HUDEP-2 (cell line): ENCODE data around the gene SMURF1.
"Not testable (repeated sequence)": the region's sequence is repeated elsewhere in the genome, so short reads cannot be mapped to it uniquely, and the experiment has no call there.

Source experiments
- DNase-seq, 76 experiments: peaks; one replicate each; lab custom pipeline; 2025; ENCODE audit not compliant: unreplicated experiment in 76 of 76; lab: John Stamatoyannopoulos, UW

The SMURF1 gene

DNA sequence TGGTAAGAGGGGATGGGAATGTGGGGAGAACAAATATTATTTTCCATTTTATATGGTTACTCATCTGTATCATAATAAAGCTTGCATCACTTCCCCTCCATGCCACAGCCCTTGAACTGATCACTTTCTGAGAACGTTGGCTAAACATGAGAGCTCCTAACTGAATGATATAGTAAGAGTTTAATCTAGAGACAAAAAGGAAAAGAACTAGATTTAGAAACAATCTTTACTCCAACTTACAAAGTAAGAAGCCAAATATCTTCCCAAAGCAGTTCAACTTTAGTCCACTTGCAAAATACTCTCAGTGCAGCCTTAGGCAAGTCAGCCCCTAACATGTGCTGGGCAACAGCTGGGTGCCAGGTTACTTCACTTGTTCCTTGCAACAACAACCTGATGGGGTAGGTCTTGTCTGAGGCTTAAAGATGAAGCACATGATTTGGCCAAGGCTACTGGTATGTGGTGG, 20.3 kb downstream of the SMURF1 start:
- no peak for DNase-seq

DNA sequence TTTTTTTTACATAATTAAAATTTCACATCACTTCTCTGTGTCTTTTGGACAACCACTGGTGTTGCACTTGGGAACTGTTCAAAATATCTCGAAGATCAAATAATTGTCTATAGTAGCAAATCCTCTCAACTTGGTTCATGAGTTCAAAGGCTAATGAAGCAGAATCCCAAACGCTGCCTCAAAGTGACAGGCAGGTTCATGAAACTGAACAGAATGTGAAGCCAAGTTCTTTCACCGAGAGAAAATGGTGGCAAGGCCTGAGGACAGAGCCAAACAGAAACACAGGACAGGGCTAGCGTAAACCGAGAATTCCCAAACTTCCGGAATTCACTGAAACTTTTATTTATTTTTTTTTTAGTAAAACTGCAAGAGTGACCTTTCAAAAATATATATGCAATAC, 21.1 kb downstream of the SMURF1 start:
- no peak for DNase-seq

DNA sequence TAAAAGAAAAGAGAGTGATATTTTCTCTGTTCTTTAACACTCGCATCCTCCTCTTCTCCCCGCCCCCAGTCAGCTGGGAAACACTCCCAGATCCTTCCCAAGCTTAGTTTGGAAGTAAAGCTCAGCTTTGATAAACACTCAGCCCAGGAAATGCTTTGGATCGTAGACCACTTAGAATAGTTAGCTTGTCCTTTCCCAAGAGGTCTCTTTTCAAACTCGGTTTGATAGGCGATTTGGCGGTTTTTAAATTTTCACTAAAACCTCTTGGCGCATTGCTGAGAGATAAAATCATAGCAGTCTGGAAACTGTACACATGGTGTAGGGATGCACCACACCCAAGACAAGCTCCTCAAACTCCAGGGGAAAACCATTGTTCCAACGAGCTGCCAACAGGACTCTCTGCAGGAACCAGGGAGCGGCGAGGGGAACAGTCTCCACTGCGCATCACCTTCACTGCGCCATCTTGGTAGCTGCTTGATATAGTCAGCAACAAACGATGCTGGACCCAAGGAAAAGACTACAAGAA, 22.3 kb downstream of the SMURF1 start:
- no peak for DNase-seq

DNA sequence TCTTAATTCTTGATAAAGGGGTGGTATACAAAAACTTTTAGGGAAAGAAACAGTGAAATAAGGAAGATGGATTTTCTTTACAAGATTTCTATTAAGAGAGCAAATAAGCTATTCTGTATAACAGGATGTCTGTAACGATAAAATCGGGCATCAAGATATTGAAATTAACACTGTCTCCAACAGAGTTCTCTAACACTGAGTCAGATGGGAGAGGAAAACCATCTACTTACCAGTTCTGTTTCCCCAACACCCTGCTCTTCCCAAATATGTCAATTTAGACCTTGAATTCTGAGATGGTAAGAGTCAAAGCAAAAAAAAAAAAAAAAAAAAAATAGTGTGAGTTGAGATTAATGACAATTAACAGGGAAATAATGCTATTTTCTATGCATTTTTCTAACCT, 23.0 kb downstream of the SMURF1 start:
- no peak for DNase-seq

DNA sequence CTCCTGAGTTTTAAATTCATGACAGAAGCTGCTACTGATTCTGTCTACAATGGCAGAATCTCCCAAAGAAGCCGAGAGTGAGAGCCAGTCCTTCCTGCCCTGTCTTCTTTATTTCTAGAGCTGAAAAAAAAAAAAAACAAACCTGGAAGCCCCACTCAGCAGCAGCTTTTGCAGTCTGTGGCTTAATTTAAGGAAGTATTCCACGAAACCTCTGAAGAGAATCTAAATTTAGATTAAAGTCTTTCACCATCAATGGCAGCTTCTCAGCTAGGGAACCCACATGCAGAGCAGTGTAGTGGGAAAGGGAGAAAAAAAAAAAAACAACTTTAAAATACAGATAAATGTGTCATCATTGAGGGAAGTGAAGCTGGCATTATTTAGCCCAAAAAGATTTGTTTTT, 23.4 kb downstream of the SMURF1 start:
- no peak for DNase-seq

DNA sequence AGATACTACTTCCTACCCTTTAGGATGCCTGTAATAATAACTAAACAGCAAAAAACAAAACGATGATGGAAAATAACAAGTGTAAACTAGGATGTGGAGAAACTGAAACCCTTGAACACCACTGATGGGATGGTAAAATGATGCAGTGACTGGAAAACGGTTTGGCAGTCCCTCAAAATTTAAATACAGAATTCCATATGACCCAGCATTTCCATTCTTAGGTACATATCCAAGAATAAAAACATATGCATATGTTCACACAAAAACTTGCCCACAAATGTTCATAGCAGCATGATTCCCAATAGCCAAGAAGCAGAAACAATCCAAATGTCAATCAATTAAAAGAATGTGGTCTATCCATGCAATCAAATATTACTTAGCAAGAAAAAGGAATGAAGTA, 25.8 kb downstream of the SMURF1 start:
- DNase-seq: no peak

DNA sequence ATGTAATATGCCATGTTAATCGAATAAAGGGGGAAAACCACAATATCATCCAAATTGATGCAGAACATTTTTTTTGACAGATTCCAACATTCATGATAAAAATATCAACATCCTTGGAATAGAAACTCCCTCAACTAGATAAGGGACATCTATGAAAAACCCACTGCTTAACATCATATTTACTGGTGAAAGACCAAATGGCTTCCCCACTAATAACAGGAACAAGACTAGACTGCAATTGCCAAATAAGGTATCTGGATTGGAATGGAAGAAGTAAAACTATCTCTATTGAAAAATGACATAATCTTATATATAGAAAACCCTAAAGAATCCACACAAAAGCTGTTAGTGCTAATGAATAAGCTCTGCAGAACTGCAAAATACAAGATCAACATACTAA, 27.8 kb downstream of the SMURF1 start:
- no peak for DNase-seq

DNA sequence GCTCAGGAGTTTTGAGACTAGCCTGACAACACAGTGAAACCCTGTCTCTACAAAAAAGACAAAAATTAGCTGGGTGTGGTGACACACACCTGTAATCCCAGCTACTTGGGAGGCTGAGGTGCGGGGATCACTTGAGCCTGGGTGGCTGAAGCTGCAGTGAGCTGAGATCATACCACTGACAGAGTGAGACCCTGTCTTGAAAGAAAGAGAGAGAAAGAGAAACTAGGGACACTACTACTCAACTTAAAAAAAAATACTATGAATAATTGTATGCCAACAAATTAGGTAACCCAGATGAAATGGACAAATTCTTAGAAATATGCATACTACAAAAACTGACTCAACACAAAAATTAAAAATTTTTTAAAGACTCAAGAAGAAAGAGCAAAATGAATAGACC, 28.5 kb downstream of the SMURF1 start:
- DNase-seq: no peak

DNA sequence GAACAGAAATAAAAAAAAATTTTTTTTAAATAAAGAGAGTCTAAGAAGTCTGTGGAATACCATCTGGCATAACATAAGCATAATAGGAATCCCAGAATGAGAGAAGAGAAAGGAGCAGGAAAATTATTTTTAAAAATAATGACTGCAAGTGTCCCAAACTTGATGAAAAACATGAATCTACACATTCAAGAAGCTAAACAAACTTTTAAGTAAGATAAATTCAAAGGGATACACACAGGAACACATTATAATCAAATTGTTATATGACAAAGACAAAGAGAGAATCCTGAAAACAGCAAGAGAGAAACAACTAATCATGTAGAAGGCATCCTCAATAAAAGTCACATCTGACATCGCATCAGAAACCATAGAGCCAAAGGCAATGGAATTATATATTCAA, 30.9 kb downstream of the SMURF1 start:
- no peak for DNase-seq

DNA sequence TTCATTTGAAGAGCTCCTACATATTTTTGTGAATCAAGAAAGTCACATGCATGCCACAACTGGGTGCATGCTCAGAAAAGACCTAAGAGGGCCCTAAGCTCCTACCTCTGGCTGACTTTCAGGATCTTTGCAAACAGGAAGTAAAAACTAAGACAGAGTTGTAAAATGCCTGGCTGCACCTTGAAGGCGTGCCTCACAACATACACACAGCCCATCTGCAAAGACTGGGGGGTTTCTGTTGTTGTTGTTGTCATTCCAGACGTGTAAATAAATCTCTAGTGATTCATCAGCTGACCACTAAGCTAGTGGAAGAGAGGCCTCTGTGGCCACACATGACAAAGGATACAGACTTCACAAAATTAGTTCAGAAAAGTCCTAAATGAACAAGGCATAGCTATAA, 31.8 kb downstream of the SMURF1 start:
- no peak for DNase-seq

DNA sequence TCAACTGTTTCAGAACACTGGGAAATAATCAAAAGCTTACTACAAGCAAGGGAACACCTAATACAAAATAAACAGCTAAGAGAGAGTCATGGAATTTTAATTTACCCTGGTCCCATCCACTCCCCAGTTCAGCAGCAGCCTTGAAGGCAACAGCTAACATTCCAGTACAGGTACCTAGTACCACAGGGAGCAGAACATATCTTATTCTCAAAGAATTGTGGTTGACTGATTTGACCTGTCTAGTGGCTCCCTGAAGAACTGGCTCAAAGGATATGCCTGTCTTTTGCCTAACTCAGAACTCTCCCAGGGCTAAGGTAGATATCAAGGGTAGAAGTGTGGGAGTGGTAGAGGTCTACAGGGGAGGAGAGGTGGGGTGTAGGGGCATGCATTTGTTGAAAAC, 32.3 kb downstream of the SMURF1 start:
- no peak for DNase-seq

DNA sequence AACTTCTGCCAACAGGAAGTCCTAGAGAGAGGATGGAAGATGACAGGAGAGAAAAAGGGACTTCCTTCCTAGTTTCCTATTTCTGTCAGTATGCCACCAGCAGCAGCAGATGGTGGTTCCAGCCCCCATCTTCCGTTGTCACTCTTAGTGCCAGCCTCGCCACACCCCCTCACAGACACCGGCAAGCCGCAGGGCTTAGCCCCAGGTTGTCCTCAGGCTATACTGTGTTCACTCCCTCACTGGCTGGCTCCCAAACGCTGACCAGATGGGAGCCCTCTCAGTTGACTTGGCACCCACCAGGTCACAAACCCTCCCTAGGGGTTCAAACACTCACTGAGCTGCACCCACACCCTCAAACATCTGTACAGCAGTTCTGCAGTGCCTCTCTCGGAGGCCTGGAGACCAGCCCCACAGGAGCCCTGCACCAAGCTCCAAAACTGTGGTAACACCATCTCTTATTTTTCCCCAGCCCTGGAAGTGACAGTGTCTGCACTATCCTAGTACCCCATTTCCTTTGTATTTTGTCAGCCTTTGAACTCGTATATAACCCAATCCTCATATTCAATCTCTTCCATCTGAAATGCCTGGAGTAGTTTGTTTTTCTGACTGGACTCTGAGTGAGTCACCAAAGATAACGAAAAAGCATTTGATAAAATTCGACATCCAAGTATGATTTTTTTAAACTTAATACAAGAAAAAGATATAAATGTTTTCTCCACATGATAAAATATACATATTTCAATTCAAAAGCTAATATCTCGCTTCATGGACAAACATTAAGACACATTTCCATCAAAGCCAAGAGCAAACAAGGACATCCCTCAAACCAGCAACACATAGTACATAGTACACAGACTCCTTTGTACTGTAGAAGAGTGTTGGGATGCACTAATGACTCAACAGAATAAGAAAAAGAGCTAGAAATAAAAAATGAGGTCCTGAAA, 34.5 kb downstream of the SMURF1 start:
- DNase-seq: peak in 4 of 76 experiments; percentile 19 to 33 (median 21)

DNA sequence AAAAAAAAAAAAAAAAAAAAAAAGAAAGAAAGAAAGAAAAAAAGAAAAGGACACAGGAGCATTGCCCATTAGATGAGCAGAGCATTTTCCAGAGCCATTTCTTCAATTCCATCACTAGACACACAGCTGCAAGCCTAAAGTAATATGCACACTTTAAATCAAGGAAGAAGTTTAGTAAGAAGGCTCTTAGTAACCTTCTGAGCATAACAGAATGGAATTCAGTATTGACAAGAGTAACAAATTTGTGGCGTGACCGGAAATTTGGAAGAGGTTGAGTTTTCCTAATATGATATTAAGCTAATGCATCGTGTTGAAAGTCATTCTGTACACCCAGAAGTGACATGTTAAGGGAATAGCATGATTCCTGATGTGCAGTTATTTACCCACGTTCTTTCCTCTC, 35.3 kb downstream of the SMURF1 start:
- DNase-seq: no peak

DNA sequence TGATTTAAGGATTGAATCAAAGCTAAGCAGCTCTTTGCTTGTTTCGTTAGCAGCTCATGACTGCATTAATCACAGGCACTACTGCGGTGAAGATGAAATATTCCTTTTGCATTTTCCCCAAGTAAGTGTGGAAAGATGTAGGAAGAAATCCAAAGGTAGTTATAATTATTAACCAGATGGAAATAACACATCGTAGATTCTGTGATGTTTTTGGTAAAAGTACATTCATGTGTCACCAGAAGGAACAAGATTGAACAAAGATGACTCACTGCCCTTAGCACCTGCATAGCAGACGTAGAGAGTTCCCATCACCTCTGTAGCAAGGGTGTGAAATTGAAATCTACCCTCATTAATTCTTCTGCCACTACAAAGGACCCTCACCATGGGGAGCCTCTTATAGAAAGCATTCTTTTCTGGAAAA, 37.1 kb downstream of the SMURF1 start:
- DNase-seq: no peak

DNA sequence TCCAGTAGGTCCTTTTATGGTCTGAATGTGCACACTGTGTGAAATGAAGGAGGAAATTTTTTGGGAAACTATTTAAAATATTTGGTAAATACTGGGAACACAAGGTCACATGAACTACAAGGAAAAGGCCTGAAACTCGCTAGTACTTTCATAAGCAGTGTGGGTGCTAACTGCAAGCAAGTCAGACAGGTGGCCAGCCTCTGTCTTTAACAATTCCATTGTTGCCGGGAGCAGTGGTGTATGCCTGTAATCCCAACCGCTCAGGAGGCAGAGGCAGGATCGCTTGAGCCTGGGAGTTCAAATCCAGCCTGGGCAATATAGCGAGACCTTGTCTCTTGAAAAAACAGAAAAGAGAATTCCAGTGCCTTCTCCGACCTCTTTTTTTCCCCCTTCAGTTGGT, 37.5 kb downstream of the SMURF1 start:
- no peak for DNase-seq

DNA sequence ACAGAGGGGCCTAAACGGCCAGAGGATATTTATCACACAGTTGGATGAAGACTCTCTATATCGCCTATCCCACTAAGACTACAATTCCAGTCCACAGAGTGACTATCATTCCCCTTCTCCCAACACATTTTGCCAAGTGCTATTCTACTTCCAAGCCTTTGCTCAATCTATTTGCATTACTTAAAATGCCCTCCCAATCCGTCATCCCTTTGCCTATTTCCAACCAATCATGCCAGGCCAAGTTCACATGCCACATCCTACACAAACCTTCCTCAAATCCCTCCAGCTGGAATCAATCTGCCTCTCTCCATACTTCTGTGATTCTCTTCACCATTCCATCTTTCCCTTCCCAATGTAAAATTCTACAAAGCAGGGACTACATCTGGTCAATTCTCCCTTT, 38.2 kb downstream of the SMURF1 start:
- no peak for DNase-seq

DNA sequence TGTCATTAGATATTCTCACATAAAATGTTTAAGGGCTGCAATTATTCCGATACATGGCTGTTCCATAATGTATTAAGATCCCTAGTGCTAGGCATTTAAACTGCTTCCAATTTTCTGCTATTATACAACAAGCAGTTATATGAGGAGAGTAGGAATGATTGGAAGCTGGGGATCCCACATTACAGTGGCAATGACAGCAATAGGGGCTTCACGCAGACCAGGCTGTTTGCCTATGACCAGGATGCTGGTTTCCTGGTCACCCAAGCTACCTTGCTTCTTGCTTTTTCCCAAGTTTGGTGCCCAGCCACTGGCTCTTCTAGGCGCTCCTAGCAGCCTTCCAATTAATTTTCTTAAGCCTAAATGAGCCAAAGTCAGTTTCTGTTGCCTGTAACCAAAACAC, 39.3 kb downstream of the SMURF1 start:
- no peak for DNase-seq

DNA sequence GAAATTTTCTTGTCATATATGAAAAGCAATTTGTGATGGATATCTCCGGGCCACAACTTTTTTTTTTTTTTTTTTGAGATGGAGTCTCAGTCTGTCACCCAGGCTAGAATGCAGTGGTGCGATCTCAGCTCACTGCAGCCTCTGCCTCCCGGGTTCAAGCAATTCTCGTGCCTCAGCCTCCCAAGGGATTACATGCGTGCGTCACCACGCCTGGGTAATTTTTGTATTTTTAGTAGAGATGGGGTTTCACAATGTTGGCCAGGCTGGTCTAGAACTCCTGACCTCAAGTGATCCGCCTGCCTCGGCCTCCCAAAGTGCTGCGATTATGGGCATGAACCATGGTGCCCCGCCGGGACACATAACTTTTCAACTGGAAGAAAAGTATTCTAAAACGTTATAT, 40.1 kb downstream of the SMURF1 start:
- not testable (repeated sequence) for DNase-seq

DNA sequence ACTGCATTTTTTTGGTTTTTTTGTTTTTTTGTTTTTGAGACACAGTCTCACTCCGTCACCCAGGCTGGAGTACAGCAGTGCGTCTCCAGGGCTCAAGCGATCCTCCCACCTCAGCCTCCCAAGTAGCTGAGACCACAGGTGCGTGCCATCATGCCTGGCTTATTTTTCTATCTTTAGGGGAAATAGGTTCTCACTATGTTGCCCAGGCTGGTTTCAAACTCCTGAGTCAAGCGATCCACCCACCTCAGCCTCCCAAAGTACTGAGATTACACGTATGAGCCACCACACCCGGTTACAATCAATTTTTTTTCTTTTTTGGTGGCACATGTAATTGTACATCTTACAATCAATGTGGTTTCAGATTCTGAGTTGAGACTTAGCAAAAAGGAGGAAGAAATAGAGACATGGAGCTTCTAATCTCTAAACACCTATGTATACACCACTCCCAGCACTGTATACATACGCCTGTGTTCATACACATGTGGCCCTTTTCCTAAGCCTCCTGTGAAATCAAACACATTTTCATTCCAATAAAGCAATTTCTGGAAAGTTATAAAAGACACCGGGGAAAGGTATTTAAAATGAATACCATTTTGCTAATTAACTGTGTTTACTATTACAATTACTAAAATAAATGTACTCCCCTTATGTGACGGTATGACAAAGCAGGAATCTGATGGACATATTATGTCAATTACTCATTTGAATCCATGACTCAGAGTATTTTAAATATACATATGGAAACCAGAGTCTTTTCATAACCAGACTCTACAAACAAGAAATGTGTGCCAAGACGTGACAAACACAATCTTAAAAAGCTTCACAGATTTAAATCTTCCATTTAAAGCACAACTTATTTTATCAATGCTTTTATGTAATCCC, 40.9 kb downstream of the SMURF1 start:
- DNase-seq: no peak

DNA sequence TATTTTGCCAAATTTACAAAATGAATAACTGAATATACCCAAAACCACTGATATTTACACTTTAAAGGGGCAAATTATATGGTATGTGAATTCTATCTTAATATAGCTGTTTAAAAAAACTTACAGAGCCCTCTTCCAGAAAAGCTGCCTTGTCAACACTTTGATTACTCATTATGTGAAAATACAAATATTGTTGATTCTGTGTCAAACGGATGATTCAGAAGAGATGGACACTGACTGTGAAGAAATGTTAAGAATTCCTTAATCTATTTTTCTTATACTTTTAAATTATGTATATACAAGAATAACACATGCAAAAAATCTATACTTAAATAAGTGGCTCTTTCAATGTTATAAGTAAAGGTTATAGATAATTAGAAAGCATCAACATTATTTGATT, 41.5 kb downstream of the SMURF1 start:
- DNase-seq: no peak

DNA sequence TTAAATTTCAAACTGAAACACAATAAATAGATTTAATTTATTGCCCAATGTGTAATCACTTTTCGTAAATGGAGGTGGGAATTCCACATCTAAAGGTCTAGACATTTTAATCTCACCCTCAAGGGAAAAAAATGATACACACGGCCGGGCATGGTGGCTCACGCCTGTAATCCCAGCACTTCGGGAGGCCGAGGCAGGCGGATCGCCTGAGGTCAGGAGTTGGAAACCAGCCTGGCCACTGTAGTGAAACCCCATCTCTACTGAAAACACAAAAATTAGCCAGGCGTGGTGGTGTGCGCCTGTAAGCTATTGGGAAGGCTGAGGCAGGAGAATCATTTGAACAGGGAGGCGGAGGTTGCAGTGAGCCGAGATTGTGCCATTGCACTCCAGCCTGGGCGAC, 42.4 kb downstream of the SMURF1 start:
- DNase-seq: not testable (repeated sequence)
